ENCODE data around the gene MYH14. TPM values are rescaled to one million over a fixed set of nuclear protein-coding genes. Genes with fewer than 3 reads are reported as not detected.
A peak's percentile ranks its signal among the peaks of the same experiment; 100 is the strongest.

MYH14 gene
- total and polyA plus RNA-seq, 2 of the 13 experiments (the other 11 are each of a cell fraction or from before 2014, with no cell fraction given): 5.5 to 5.8 TPM

GRCh38 chr19:50329146-50329925 is 125.9 kb downstream of the MYH14 start, which contains the start of gene KCNC3:
KCNC3 (minus strand) TSS chr19:50329377; CDS start chr19:50329082, 295 bp downstream.
- intact Hi-C loops (cut with micrococcal nuclease; ENCODE audit: unreplicated experiment): loop anchor here (5.0 kb wide), 1 partner anchor 67 kb away; no protein-coding TSS in a partner anchor
- TF ChIP-seq CEBPG (CRISPR knock-in tag; IDR thresholded peaks at IDR 0.05): 0 out of 2 replicates have a peak, but pooled peaks have one; percentile 3
- no peak for TF ChIP-seq KLF16 (CRISPR knock-in tag; IDR thresholded peaks at IDR 0.05)
- TF ChIP-seq ZFP36L1 (CRISPR knock-in tag; IDR thresholded peaks at IDR 0.05): peak; percentile 28; the same call in 1 of the 2 replicates
- 0 out of 2 replicates have a peak, but pooled peaks have one; percentile 12 for TF ChIP-seq IRF2 (CRISPR knock-in tag; IDR thresholded peaks at IDR 0.05)
- TF ChIP-seq TBL1XR1 (IDR thresholded peaks at IDR 0.05; ENCODE audit: borderline replicate concordance, low read length, partially characterized antibody): no peak
- TF ChIP-seq SNAPC2 (CRISPR knock-in tag; IDR thresholded peaks at IDR 0.05): peak; percentile 75; the same call in 1 of the 2 replicates
- TF ChIP-seq ZFP91 (CRISPR knock-in tag; IDR thresholded peaks at IDR 0.05; ENCODE audit: borderline replicate concordance): peak; percentile 37; the same call in 1 of the 2 replicates
- peak; percentile 71; the same call in 1 of the 2 replicates for TF ChIP-seq SAFB2 (CRISPR knock-in tag; IDR thresholded peaks at IDR 0.05; ENCODE audit: borderline replicate concordance, low read depth)
- TF ChIP-seq BCL3 (CRISPR knock-in tag; IDR thresholded peaks at IDR 0.05): 0 out of 2 replicates have a peak, but pooled peaks have one; percentile 63
- TF ChIP-seq TEAD3 (CRISPR knock-in tag; optimal IDR thresholded peaks at IDR 0.05; ENCODE audit: borderline replicate concordance): peak; percentile 9
- TF ChIP-seq IKZF5 (CRISPR knock-in tag; IDR thresholded peaks at IDR 0.05): 0 out of 2 replicates have a peak, but pooled peaks have one; percentile 20
- TF ChIP-seq KDM2A (CRISPR knock-in tag; IDR thresholded peaks at IDR 0.05; ENCODE audit: borderline replicate concordance, low read depth): peak; percentile 44
- TF ChIP-seq ZNF605 (CRISPR knock-in tag; IDR thresholded peaks at IDR 0.05): 0 out of 2 replicates have a peak, but pooled peaks have one; percentile 60
- no peak for TF ChIP-seq KDM6A (CRISPR knock-in tag; IDR thresholded peaks at IDR 0.05; ENCODE audit: low read depth)
- TF ChIP-seq ZNF777 (CRISPR knock-in tag; IDR thresholded peaks at IDR 0.05): peak; percentile 33; the same call in 1 of the 2 replicates
- peak; percentile 69; the same call in 1 of the 2 replicates for TF ChIP-seq ZNF567 (CRISPR knock-in tag; IDR thresholded peaks at IDR 0.05; ENCODE audit: borderline replicate concordance)
- 0 out of 2 replicates have a peak, but pooled peaks have one; percentile 41 for TF ChIP-seq ZNF430 (CRISPR knock-in tag; IDR thresholded peaks at IDR 0.05)
- TF ChIP-seq TFDP2 (CRISPR knock-in tag; IDR thresholded peaks at IDR 0.05): peak; percentile 86

More at GRCh38 chr19:50329146-50329925, 125.9 kb downstream of the MYH14 start, which contains the start of gene KCNC3:
- no peak within 1 kb of the TSS for H2AFZ ChIP-seq (ENCODE audit: low read length)
- peak within 1 kb of the TSS; percentile 51 for H3K27ac ChIP-seq (ENCODE audit: extremely low read length, insufficient read depth, low read length)
- peak; percentile 77 for ATAC-seq
- 2% methylated on average over 43 of the region's 43 CpGs for WGBS (ENCODE audit: low lambda C conversion rate)
- peak; percentile 98 for FAIRE-seq
- H3K4me3 ChIP-seq (replicated peaks in 1 of 3; ENCODE audit: insufficient read depth in 1 of 3, low read depth in 2 of 3, low read length in 3 of 3): peak within 1 kb of the TSS; percentile 51 to 80 (median 63)
- peak within 1 kb of the TSS; percentile 67 for H3K9ac ChIP-seq (ENCODE audit: insufficient read depth, low read depth, low read length)
- H3K79me2 ChIP-seq (ENCODE audit: insufficient read depth, low read length): no peaks in the 10 kb centered on the region
- ChIA-PET CTCF (ENCODE audit: low intra/inter-chr PET ratio, low total read pairs) (no interaction called here), POLR2A (interaction anchor here (0.6 to 1.7 kb wide), 18 partner anchors 8 to 476 kb away, joined by 3 to 10 read pairs (median 4); partner anchors contain the start of genes NR1H2 and POLD1)
- H3K4me1 ChIP-seq (ENCODE audit: insufficient read depth, low read length): peaks cover 66% of the 10 kb centered on the region
- peak; percentile 100 for DNase-seq (ENCODE audit: low spot score)
- in situ Hi-C loops (cut with HindIII; ENCODE audit: extremely low pct_ligation_motif_present, low pct_unique_long_range_greater_than_20kb): loop anchor here (5.0 kb wide), 1 partner anchor 67 kb away; no protein-coding TSS in a partner anchor
- no peaks in the 10 kb centered on the region for H3K36me3 ChIP-seq (replicated peaks in 1 of 2; ENCODE audit: control insufficient read depth in 1 of 2, insufficient read depth in 2 of 2, low read length in 2 of 2)
- H4K20me1 ChIP-seq (ENCODE audit: insufficient read depth, low read length): peaks cover 7% of the 10 kb centered on the region; the same call in 1 of the 2 replicates
- H3K27me3 ChIP-seq (ENCODE audit: control insufficient read depth in 1 of 2, insufficient read depth in 2 of 2, low read length in 2 of 2): no peaks in the 10 kb centered on the region
- H3K4me2 ChIP-seq (ENCODE audit: low read depth, low read length): peak within 1 kb of the TSS; percentile 99
- H3K9me3 ChIP-seq (ENCODE audit: low read length): no peaks in the 10 kb centered on the region
- BruUV-seq (replicated peaks): no TSS peak
